Common myeloid progenitor, CD34-positive (primary cell): ENCODE data around the gene LIN9.

Experiments
- CTCF ChIA-PET: fragments of 350-600 bp; sonication (Branson Sonifier 250); formaldehyde crosslinking; loops from one replicate; lab custom pipeline; 2021; ENCODE audit warnings: antibody characterized with exemption; lab: Charles Lee
- POLR2A ChIA-PET: fragments of 350-600 bp; sonication (Branson Sonifier 250); formaldehyde crosslinking; loops from one replicate; lab custom pipeline; 2021; ENCODE audit warnings: antibody characterized with exemption; lab: Charles Lee
- DNase-seq, 3 donors: peaks; one replicate each; pipeline versions ENCODE4 v3.0.0 to v3.0.0-alpha.2; 2013
- H3K27ac ChIP-seq, 2 experiments: 1 replicate in 1 of 2; 2 replicates in 1 of 2; pipeline ENCODE4 v1.7.0; 2013; ENCODE audit warnings: inconsistent platforms in 2 of 2, low read length in 2 of 2, mild to moderate bottlenecking in 2 of 2, low read depth in 1 of 2, moderate library complexity in 1 of 2; ENCODE audit not compliant: severe bottlenecking in 2 of 2, insufficient read depth in 1 of 2, poor library complexity in 1 of 2
- H3K27me3 ChIP-seq, 5 experiments: replicated peaks in 2 of 5; 1 replicate in 3 of 5; 2 replicates in 2 of 5; pipeline versions ENCODE4 v1.6.1 to v1.7.0; 2013; ENCODE audit warnings: low read length in 4 of 5, mild to moderate bottlenecking in 2 of 5, moderate library complexity in 2 of 5, inconsistent platforms in 1 of 5; ENCODE audit not compliant: insufficient read depth in 5 of 5, control insufficient read depth in 4 of 5
- H3K36me3 ChIP-seq, 4 experiments: 1 replicate in 2 of 4; 2 replicates in 2 of 4; pipeline versions ENCODE4 v1.6.1 to v1.7.0; 2013; ENCODE audit warnings: low read length in 3 of 4, control low read depth in 1 of 4, mild to moderate bottlenecking in 1 of 4; ENCODE audit not compliant: control insufficient read depth in 4 of 4, insufficient read depth in 4 of 4
- H3K4me1 ChIP-seq, 4 experiments: 1 replicate in 3 of 4; 2 replicates in 1 of 4; pipeline versions ENCODE4 v1.6.1 to v1.7.1; 2013; ENCODE audit warnings: low read length in 3 of 4, mild to moderate bottlenecking in 3 of 4, control low read depth in 1 of 4, inconsistent platforms in 1 of 4, moderate library complexity in 1 of 4; ENCODE audit not compliant: control insufficient read depth in 4 of 4, insufficient read depth in 4 of 4; ENCODE audit errors: control extremely low read depth in 1 of 4
- H3K4me3 ChIP-seq, 7 experiments: 1 replicate in 4 of 7; 2 replicates in 3 of 7; pipeline versions ENCODE4 v1.5.1 to v1.7.0; 2013; ENCODE audit warnings: mild to moderate bottlenecking in 7 of 7, low read length in 6 of 7, moderate library complexity in 6 of 7, inconsistent platforms in 2 of 7, low read depth in 2 of 7, control low read depth in 1 of 7; ENCODE audit not compliant: insufficient read depth in 4 of 7, control insufficient read depth in 1 of 7; ENCODE audit errors: extremely low read depth in 1 of 7
- H3K9me3 ChIP-seq, 5 experiments: 1 replicate in 4 of 5; 2 replicates in 1 of 5; pipeline versions ENCODE4 v1.6.1 to v1.7.1; 2013; ENCODE audit warnings: low read length in 4 of 5, mild to moderate bottlenecking in 2 of 5, inconsistent platforms in 1 of 5, low read depth in 1 of 5, moderate library complexity in 1 of 5; ENCODE audit not compliant: control insufficient read depth in 4 of 5, insufficient read depth in 2 of 5; ENCODE audit errors: control extremely low read depth in 1 of 5
- WGBS: methylation state at CpG from one replicate; pipeline ENCODE4 v1.1.5; 2013; ENCODE audit not compliant: insufficient coverage; 5-methylcytosine and 5-hydroxymethylcytosine counted together

LIN9 gene

DNA sequence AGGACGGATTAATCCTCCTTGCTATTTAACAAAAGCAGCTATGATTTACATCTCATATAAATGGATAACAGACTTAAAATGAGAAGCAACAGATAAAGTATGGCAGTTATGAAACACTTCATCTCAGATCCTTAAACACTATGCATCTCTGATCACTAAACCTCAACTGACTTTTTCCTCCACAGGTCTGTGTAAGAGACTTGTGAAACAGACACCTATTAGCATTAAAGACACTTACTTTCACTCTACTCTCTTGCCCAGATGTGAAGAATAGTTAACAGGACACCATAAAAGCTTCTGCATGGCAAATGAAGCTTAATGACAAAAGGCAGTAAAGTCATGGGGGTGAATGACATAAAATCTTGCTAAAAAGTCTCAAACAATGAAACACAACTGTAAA is 6.2 kb downstream of the LIN9 start:
- Histone ChIP-seq H3K27ac (no peak overlapping the region), H3K4me3 (no peak overlapping the region), H3K36me3 (peaks cover 0 to 15% (median 10%) of the 10 kb centered on the region in 4 experiments), H3K9me3 (no peaks in the 10 kb centered on the region), H3K4me1 (peaks cover 0 to 9% (median 3%) of the 10 kb centered on the region in 4 experiments), H3K27me3 (no peaks in the 10 kb centered on the region)
- POLR2A ChIA-PET = no interaction called here
- CTCF ChIA-PET = interaction anchor here (0.9 to 1.9 kb wide), 5 partner anchors 8 to 177 kb away, joined by 3 to 6 read pairs (median 3); no protein-coding TSS in a partner anchor
- no peak for DNase-seq
- no CpG with 5 or more reads among the region's 1 CpG for WGBS

DNA sequence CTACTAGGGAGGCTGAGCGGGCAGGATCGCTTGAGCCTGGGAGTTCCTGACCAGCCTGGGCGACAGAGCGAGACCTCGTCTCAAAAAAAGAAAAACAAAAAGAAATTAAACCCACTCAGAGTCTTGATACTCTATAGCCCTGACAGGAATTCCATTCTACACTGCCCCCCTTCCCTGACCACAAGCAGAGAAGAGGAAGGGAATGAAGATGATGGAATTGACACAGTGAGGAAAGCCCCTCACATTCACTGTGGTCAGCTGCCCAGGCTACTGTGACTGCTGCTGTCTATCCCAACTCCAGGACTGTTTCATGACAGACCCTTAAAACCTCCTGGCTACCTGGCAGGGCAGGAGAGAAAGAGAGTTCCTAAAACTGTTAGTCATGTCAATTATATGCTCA is 12.1 kb downstream of the LIN9 start:
- Histone ChIP-seq H3K27ac (no peak overlapping the region), H3K4me1 (no peaks in the 10 kb centered on the region), H3K36me3 (peaks cover 5 to 46% (median 30%) of the 10 kb centered on the region in 4 experiments), H3K4me3 (no peak overlapping the region), H3K27me3 (no peaks in the 10 kb centered on the region), H3K9me3 (no peaks in the 10 kb centered on the region)
- DNase-seq = no peak
- WGBS = 100% methylated on average over 2 of the region's 5 CpGs
- POLR2A ChIA-PET = no interaction called here
- CTCF ChIA-PET = no interaction called here

DNA sequence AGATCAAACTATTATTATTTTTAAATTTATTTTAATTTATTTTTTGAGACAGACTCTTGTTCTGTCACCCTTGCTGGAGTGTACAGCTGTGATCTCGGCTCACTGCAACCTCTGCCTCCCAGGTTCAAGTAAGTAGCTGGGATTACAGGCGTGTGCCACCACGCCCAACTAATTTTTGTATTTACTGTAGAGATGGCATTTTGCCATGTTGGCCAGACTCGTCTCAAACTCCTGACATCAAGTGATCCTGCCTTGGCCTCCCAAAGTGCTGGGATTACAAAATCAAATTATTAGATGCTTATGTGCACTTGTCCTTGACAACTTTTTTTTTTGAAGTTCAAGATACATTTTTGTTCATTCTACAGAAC is 15.4 kb downstream of the LIN9 start:
- Histone ChIP-seq H3K27ac (no peak overlapping the region), H3K36me3 (peaks cover 5 to 38% (median 27%) of the 10 kb centered on the region in 4 experiments), H3K4me1 (no peaks in the 10 kb centered on the region), H3K27me3 (no peaks in the 10 kb centered on the region), H3K9me3 (no peaks in the 10 kb centered on the region), H3K4me3 (no peak overlapping the region)
- POLR2A ChIA-PET = interaction anchor here (0.7 kb wide), 2 partner anchors 39 to 107 kb away, joined by 3 to 4 read pairs; no protein-coding TSS in a partner anchor
- CTCF ChIA-PET = interaction anchor here (1.7 to 2.3 kb wide), 4 partner anchors 11 to 39 kb away, joined by 5 to 9 read pairs (median 7); no protein-coding TSS in a partner anchor
- WGBS = 100% methylated on average over 4 of the region's 4 CpGs
- no peak for DNase-seq

DNA sequence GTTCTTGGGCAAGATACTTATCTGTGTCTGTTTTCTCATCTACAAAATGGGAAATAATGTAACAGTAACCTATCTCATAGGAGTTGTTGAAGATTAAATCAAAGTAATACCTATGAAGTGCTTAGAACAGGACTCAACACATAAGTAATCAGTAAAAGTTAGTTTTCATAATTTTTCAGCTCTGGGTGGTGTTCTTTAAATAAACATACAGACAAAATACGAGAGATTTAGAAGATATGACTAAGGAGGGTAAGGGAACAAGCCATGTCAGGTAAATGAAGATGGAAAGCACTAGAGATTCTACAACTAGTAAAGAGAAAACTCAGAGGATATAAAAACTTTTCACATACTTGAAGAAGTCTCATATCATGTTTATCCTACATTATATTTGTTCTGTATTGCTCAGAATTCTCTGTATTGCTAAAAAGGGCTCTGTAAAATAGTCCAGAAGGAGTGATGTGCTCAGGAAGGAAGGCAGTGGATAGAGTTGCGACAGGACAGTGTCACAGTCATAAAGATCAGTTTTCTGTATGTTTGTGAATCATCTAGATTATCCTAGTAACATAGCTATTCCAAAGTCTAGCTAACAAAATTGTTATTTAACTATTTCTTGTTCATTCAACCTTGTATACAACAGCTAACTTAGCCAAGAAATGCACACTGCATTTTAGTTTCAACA is 16.0 kb downstream of the LIN9 start:
- Histone ChIP-seq H3K9me3 (no peaks in the 10 kb centered on the region), H3K36me3 (peaks cover 5 to 35% (median 25%) of the 10 kb centered on the region in 4 experiments), H3K27ac (no peak overlapping the region), H3K4me3 (no peak overlapping the region), H3K4me1 (no peaks in the 10 kb centered on the region), H3K27me3 (no peaks in the 10 kb centered on the region)
- WGBS = no CpG with 5 or more reads among the region's 2 CpGs
- ChIA-PET POLR2A (interaction anchor here (0.7 kb wide), 1 partner anchor 39 kb away, joined by 3 read pairs; no protein-coding TSS in a partner anchor), CTCF (interaction anchor here (0.7 to 2.3 kb wide), 8 partner anchors 9 to 115 kb away, joined by 3 to 9 read pairs (median 4); partner anchors contain the start of gene PARP1)
- no peak for DNase-seq

DNA sequence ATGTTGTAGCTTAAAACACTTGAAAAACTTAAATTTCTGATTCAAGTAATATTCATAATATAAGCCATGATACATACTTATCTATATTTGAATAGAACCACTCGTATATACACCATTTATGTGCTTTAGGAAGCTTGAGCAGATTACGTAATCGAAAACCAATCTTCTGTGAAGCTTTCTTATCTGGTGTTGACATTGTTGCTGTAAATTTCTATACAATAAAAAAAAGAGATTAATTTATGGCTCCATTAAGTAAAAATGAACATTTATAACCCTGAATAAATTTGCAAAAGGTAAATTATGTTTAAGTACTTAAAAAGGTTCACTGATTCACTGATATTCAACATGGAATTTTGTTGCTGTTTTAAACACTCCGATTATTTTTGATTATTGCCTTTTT is 21.4 kb downstream of the LIN9 start:
- H3K36me3 ChIP-seq = peaks cover 4 to 29% (median 17%) of the 10 kb centered on the region in 4 experiments
- no peak overlapping the region for H3K27ac ChIP-seq
- ChIA-PET CTCF (interaction anchor here (0.6 to 1.2 kb wide), 4 partner anchors 16 to 770 kb away, joined by 3 read pairs; no protein-coding TSS in a partner anchor), POLR2A (interaction anchor here (0.7 kb wide), 1 partner anchor 16 kb away, joined by 3 read pairs; no protein-coding TSS in a partner anchor)
- DNase-seq = no peak
- H3K27me3 ChIP-seq = no peaks in the 10 kb centered on the region
- no peaks in the 10 kb centered on the region for H3K9me3 ChIP-seq
- H3K4me1 ChIP-seq = no peaks in the 10 kb centered on the region
- H3K4me3 ChIP-seq = no peak overlapping the region
- WGBS = 100% methylated on average over 1 of the region's 4 CpGs

DNA sequence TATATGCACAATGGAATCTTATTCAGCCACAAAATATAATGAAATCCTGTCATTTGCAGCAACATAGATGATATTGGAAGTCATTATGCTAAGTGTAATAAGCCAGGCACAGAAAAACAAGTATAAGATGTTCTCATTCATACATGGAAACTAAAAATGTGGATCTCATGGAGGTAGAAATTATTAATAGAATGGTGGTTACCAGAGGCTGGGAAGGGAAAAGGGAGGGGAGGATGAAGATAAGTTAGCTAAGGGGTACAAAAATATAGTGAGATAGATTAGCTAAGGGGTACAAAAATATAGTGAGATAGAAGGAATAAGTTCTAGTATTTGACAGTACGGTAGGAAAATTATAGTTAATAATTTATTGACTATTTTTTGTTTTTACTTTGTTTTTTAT is 27.9 kb downstream of the LIN9 start:
- Histone ChIP-seq H3K27me3 (no peaks in the 10 kb centered on the region), H3K36me3 (peaks cover 0 to 23% (median 13%) of the 10 kb centered on the region in 4 experiments), H3K4me3 (no peak overlapping the region), H3K27ac (no peak overlapping the region), H3K9me3 (no peaks in the 10 kb centered on the region), H3K4me1 (peaks cover 0 to 4% (median under 1%) of the 10 kb centered on the region in 4 experiments)
- no CpG with 5 or more reads among the region's 1 CpG for WGBS
- POLR2A ChIA-PET = no interaction called here
- CTCF ChIA-PET = interaction anchor here (1.9 kb wide), 1 partner anchor 12 kb away, joined by 6 read pairs; no protein-coding TSS in a partner anchor
- no peak for DNase-seq

DNA sequence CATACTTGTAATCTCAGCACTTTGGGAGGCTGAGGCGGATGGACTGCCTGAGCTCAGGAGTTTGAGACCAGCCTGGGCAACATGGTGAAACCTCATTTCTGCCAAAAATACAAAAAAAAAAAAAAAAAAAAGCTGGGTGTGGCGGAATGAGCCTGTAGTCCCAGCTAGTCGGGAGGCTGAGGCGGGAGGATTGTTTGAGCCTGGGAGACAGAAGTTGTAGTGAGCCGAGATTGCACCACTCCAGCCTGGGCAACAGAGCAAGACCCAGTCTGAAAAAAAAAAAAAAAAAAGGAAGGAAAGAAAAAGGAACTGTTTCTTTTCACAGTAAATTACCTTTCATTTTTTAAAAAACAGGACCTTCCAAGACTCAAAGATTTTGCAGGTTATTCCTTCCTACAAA is 29.5 kb downstream of the LIN9 start:
- H3K9me3 ChIP-seq = no peaks in the 10 kb centered on the region
- CTCF ChIA-PET = interaction anchor here (1.9 kb wide), 1 partner anchor 13 kb away, joined by 6 read pairs; no protein-coding TSS in a partner anchor
- WGBS = no CpG with 5 or more reads among the region's 5 CpGs
- H3K36me3 ChIP-seq = peaks cover 0 to 13% (median 10%) of the 10 kb centered on the region in 4 experiments
- H3K27ac ChIP-seq = no peak overlapping the region
- H3K4me1 ChIP-seq = peaks cover 0 to 4% (median under 1%) of the 10 kb centered on the region in 4 experiments
- H3K4me3 ChIP-seq = no peak overlapping the region
- no peak for DNase-seq
- no peaks in the 10 kb centered on the region for H3K27me3 ChIP-seq
- POLR2A ChIA-PET = no interaction called here
